HCT116 (cell line): Measurements from ENCODE around the gene SLC8A1. TPM values are rescaled to one million over a fixed set of nuclear protein-coding genes. Genes with fewer than 3 reads are reported as not detected.

ENCODE experiments used
- ATAC-seq: fragments of 200-7000 bp; cut with Tn5 transposase; 2 replicates; pipeline ENCODE4 v1.9.1; 2020; ENCODE audit warnings: mild to moderate bottlenecking, moderate library complexity
- BruUV-seq: library from RNA; stranded (reverse); fragments of 400-500 nt; replicated peaks from 2 replicates; lab custom pipeline; 2021; lab: Mats Ljungman, UMichigan
- CTCF ChIA-PET: fragments of 300-600 bp; sonication (Branson Sonifier 250); formaldehyde crosslinking; loops from one replicate; lab custom pipeline; 2021; ENCODE audit warnings: antibody characterized with exemption; lab: Charles Lee
- POLR2A ChIA-PET: fragments of 300-600, 350-600 bp; sonication (Branson Sonifier 250); formaldehyde crosslinking; loops from one replicate; lab custom pipeline; 2021; ENCODE audit warnings: antibody characterized with exemption; lab: Charles Lee
- RAD21 ChIA-PET, 2 experiments: fragments of 300-600 bp; sonication (Branson Sonifier 250); formaldehyde crosslinking; loops; one replicate each; lab custom pipeline; 2023; ENCODE audit warnings: low total read pairs in 2 of 2; ENCODE audit not compliant: uncharacterized antibody in 2 of 2, unreplicated experiment in 2 of 2, low non-redundant PET in 1 of 2; lab: Charles Lee
- DNase-seq: peaks from one replicate; pipeline ENCODE4 v3.0.0-alpha.2; 2010; ENCODE audit warnings: low read depth, low spot score
- H2AFZ ChIP-seq: fragments of 200-600 bp; shearing (Covaris generic), sonication (generic); 2 replicates; pipeline ENCODE4 v1.6.1; 2017; ENCODE audit warnings: low read depth, mixed run types, mixed read lengths, antibody characterized with exemption, low read length; ENCODE audit not compliant: poor library complexity, severe bottlenecking
- H3K27ac ChIP-seq: 2 replicates; pipeline ENCODE4 v1.5.1; 2012; ENCODE audit warnings: low read depth, low read length
- H3K27me3 ChIP-seq: fragments of 200-600 bp; sonication (generic); 2 replicates; pipeline ENCODE4 v1.6.1; 2016; ENCODE audit warnings: mixed run types, low read length, mixed read lengths; ENCODE audit not compliant: insufficient read depth
- H3K36me3 ChIP-seq, 2 experiments: fragments of 200-500 bp in 1 of 2; fragments of 200-600 bp in 1 of 2; sonication (Bioruptor generic) in 1 of 2; sonication (generic) in 1 of 2; 2 replicates each; pipeline versions ENCODE4 v1.5.1 to v1.6.1; 2014 to 2016; ENCODE audit warnings: low read length in 2 of 2, inconsistent platforms in 1 of 2, mixed read lengths in 1 of 2, mixed run types in 1 of 2; ENCODE audit not compliant: insufficient read depth in 2 of 2, control insufficient read depth in 1 of 2
- H3K4me1 ChIP-seq, 2 experiments: fragments of 200-600 bp in 1 of 2; sonication (generic) in 1 of 2; 2 replicates each; pipeline versions ENCODE4 v1.5.1 to v1.6.1; 2012 to 2017; ENCODE audit warnings: low read length in 2 of 2, inconsistent platforms in 1 of 2, mild to moderate bottlenecking in 1 of 2, mixed read lengths in 1 of 2, mixed run types in 1 of 2, moderate library complexity in 1 of 2; ENCODE audit not compliant: insufficient read depth in 2 of 2, control insufficient read depth in 1 of 2
- H3K4me2 ChIP-seq: fragments of 200-600 bp; sonication (generic); 2 replicates; pipeline ENCODE4 v1.6.1; 2017; ENCODE audit warnings: mixed run types, low read length, mixed read lengths
- H3K4me3 ChIP-seq, 2 experiments: fragments of 200-600 bp in 1 of 2; sonication (generic) in 1 of 2; replicated peaks in 1 of 2; 2 replicates each; pipeline ENCODE4 v1.5.1; 2011 to 2016; ENCODE audit warnings: low read length in 2 of 2, control low read depth in 1 of 2, low read depth in 1 of 2, mild to moderate bottlenecking in 1 of 2, mixed read lengths in 1 of 2, mixed run types in 1 of 2
- H3K79me2 ChIP-seq: fragments of 200-600 bp; sonication (generic); 2 replicates; pipeline ENCODE4 v1.6.1; 2017; ENCODE audit warnings: mild to moderate bottlenecking, mixed run types, low read length, moderate library complexity, mixed read lengths; ENCODE audit not compliant: insufficient read depth
- H3K9ac ChIP-seq: fragments of 200-600 bp; sonication (generic); 2 replicates; pipeline ENCODE4 v1.6.1; 2016; ENCODE audit warnings: low read length, mixed read lengths
- H3K9me2 ChIP-seq: fragments of 200-600 bp; sonication (generic), shearing (Covaris generic); 2 replicates; pipeline ENCODE4 v1.6.1; 2017; ENCODE audit warnings: mixed run types, mild to moderate bottlenecking, moderate library complexity; ENCODE audit not compliant: insufficient read depth
- H3K9me3 ChIP-seq, 2 experiments: fragments of 200-500 bp in 1 of 2; fragments of 200-600 bp in 1 of 2; sonication (Bioruptor generic) in 1 of 2; sonication (generic) in 1 of 2; 2 replicates each; pipeline ENCODE4 v1.6.1; 2014 to 2017; ENCODE audit warnings: low read length in 2 of 2, mixed read lengths in 2 of 2, inconsistent platforms in 1 of 2, low read depth in 1 of 2, mild to moderate bottlenecking in 1 of 2, mixed run types in 1 of 2, moderate library complexity in 1 of 2; ENCODE audit not compliant: control insufficient read depth in 1 of 2, insufficient read depth in 1 of 2
- H4K20me1 ChIP-seq: fragments of 200-600 bp; sonication (generic), shearing (Covaris generic); 2 replicates; pipeline ENCODE4 v1.6.1; 2017; ENCODE audit warnings: mixed run types, mild to moderate bottlenecking, moderate library complexity; ENCODE audit not compliant: insufficient read depth
- CEBPB ChIP-seq: IDR thresholded peaks from 2 replicates; pipeline ENCODE4 v1.6.1; 2012; ENCODE audit warnings: low read depth
- EGR1 ChIP-seq: IDR thresholded peaks from 2 replicates; pipeline ENCODE4 v1.6.1; 2012; ENCODE audit warnings: low read depth
- EZH2phosphoT487 ChIP-seq: fragments of 200-600 bp; IDR thresholded peaks from 2 replicates; pipeline ENCODE4 v1.6.1; 2018; ENCODE audit warnings: antibody characterized with exemption, borderline replicate concordance
- JUND ChIP-seq: IDR thresholded peaks from 2 replicates; pipeline ENCODE4 v1.6.1; 2012
- POLR2A ChIP-seq: IDR thresholded peaks from 2 replicates; pipeline ENCODE4 v1.7.0; 2011; ENCODE audit warnings: borderline replicate concordance; ENCODE audit not compliant: insufficient read depth, insufficient read length; ENCODE audit errors: extremely low read depth
- POLR2AphosphoS5 ChIP-seq: IDR thresholded peaks from 2 replicates; pipeline ENCODE4 v1.6.1; 2011; ENCODE audit warnings: mild to moderate bottlenecking, low read depth, low read length, moderate library complexity
- RAD21 ChIP-seq: IDR thresholded peaks from 2 replicates; pipeline ENCODE4 v1.6.1; 2012; ENCODE audit warnings: low read depth, mild to moderate bottlenecking
- SRF ChIP-seq: IDR thresholded peaks from 2 replicates; pipeline ENCODE4 v1.6.1; 2012; ENCODE audit warnings: low read depth
- intact Hi-C: fragments of 100-400 bp; cut with micrococcal nuclease; formaldehyde crosslinking; loops from 2 replicates; pipeline ENCODE4 v1.10.0; 2022
- total RNA-seq: library from RNA; stranded (reverse); gene quantifications from one replicate; pipeline ENCODE4 v1.2.1, GENCODE V29; 2021; ENCODE audit not compliant: unreplicated experiment
- TF ChIP-seq, protein P1 (sequence below), 3 experiments: fragments of 200-600 bp in 1 of 3; sonication (generic) in 1 of 3; IDR thresholded peaks in 2 of 3; conservative IDR thresholded peaks in 1 of 3; 2 replicates each; pipeline ENCODE4 v1.5.1; 2012 to 2017; ENCODE audit warnings: low read depth in 2 of 3, low read length in 2 of 3, antibody characterized with exemption in 1 of 3, borderline replicate concordance in 1 of 3, control low read depth in 1 of 3, mild to moderate bottlenecking in 1 of 3, mixed read lengths in 1 of 3, mixed run types in 1 of 3, moderate library complexity in 1 of 3; ENCODE audit not compliant: insufficient read depth in 1 of 3
- TF ChIP-seq, protein P2 (sequence below): IDR thresholded peaks from 2 replicates; pipeline ENCODE4 v1.6.1; 2012
- TF ChIP-seq, protein P3 (sequence below): IDR thresholded peaks from 2 replicates; pipeline ENCODE4 v1.6.1; 2011; ENCODE audit warnings: mild to moderate bottlenecking, low read length, moderate library complexity; ENCODE audit not compliant: insufficient replicate concordance; ENCODE audit errors: extremely low read depth
- TF ChIP-seq, protein P4 (sequence below): IDR thresholded peaks from 2 replicates; pipeline ENCODE4 v1.6.1; 2012

Gene SLC8A1
- total RNA-seq, 1 experiment from 2014 or later: 0.07 TPM

DNA sequence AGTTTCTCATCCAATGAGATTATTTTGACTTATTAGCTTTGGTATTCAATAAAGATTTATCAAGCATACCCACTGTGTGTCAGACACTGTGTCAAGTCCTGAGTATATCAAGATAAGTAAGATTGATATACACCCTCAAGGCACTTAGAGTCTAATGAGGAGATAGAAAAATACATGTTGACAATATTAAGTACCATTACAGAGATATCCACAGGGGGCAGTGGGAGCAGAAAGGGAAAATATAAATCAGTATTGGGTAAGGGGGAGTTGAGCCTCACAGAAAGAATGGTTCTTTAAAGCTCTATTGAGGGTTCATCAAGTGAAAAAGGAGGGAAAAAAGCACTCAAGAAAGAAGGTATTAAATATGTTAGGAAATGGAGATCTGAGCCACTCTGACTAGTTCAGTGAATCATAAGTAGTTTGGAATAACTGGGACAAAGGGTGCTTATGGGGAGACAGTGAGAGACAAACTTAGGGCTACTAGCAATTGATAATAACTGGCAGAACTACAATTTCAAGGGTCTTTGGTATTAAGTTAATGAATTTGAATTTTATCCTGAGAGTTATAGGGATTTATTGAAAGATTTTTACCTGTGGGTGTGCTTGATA is 45.5 kb upstream of the SLC8A1 start:
- Histone ChIP-seq H3K4me1 (no peaks in the 10 kb centered on the region), H3K4me2 (no peak overlapping the region), H4K20me1 (no peaks in the 10 kb centered on the region), H2AFZ (no peak overlapping the region), H3K4me3 (no peak overlapping the region), H3K36me3 (no peaks in the 10 kb centered on the region), H3K9me3 (no peaks in the 10 kb centered on the region), H3K9ac (no peak overlapping the region), H3K27ac (no peak overlapping the region), H3K79me2 (no peaks in the 10 kb centered on the region), H3K9me2 (no peaks in the 10 kb centered on the region), H3K27me3 (peaks cover 36% of the 10 kb centered on the region)
- ATAC-seq (no peak), DNase-seq (no peak)
- BruUV-seq: no TSS peak
- ChIA-PET CTCF (no interaction called here), RAD21 (no interaction called here), POLR2A (no interaction called here)
- TF ChIP-seq POLR2AphosphoS5: no peak
- TF ChIP-seq, protein P1, sequence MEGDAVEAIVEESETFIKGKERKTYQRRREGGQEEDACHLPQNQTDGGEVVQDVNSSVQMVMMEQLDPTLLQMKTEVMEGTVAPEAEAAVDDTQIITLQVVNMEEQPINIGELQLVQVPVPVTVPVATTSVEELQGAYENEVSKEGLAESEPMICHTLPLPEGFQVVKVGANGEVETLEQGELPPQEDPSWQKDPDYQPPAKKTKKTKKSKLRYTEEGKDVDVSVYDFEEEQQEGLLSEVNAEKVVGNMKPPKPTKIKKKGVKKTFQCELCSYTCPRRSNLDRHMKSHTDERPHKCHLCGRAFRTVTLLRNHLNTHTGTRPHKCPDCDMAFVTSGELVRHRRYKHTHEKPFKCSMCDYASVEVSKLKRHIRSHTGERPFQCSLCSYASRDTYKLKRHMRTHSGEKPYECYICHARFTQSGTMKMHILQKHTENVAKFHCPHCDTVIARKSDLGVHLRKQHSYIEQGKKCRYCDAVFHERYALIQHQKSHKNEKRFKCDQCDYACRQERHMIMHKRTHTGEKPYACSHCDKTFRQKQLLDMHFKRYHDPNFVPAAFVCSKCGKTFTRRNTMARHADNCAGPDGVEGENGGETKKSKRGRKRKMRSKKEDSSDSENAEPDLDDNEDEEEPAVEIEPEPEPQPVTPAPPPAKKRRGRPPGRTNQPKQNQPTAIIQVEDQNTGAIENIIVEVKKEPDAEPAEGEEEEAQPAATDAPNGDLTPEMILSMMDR (IDR thresholded peaks at IDR 0.05 in 2 of 3, conservative IDR thresholded peaks at IDR 0.05 in 1 of 3; ENCODE audit: borderline replicate concordance in 1 of 3, insufficient read depth in 1 of 3, low read depth in 2 of 3, low read length in 2 of 3): peak in 2 of 3 experiments; percentile 9 to 29; a peak in 1 of 6 replicates
- intact Hi-C loops: no loop called here

DNA sequence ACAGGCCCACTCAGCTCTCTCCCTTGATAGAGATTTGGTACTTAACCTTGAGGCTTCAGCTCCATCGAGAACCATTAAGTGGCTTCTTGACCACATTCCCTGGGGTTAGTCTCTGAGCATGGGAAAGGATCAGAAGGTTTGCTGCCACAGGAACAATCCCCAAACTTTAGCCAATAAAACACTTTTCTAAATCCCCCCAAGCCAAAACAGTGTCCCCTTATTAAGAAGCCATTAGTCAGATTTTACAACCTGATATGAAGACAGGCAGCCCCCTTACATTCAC is 37.7 kb upstream of the SLC8A1 start:
- intact Hi-C loops: loop anchor here (2.0 to 5.0 kb wide), 2 partner anchors 577 to 1293 kb away; no protein-coding TSS in a partner anchor
- CTCF ChIA-PET: no interaction called here
- Histone ChIP-seq H2AFZ (no peak overlapping the region), H3K79me2 (no peaks in the 10 kb centered on the region), H3K36me3 (no peaks in the 10 kb centered on the region), H3K4me3 (no peak overlapping the region), H3K4me1 (no peaks in the 10 kb centered on the region), H3K27me3 (no peaks in the 10 kb centered on the region), H3K4me2 (no peak overlapping the region; the same call in 1 of the 2 replicates), H3K9me3 (no peaks in the 10 kb centered on the region), H3K9me2 (no peaks in the 10 kb centered on the region), H3K27ac (no peak overlapping the region), H3K9ac (no peak overlapping the region), H4K20me1 (no peaks in the 10 kb centered on the region)
- DNase-seq: no peak
- no peak for ATAC-seq
- POLR2A ChIA-PET: no interaction called here
- no TSS peak for BruUV-seq
- RAD21 ChIA-PET: no interaction called here
- TF ChIP-seq, protein P2, sequence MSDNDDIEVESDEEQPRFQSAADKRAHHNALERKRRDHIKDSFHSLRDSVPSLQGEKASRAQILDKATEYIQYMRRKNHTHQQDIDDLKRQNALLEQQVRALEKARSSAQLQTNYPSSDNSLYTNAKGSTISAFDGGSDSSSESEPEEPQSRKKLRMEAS: no peak
- TF ChIP-seq POLR2AphosphoS5: no peak
- TF ChIP-seq CEBPB: no peak
- no peak for TF ChIP-seq SRF
- no peak for TF ChIP-seq POLR2A
- no peak for TF ChIP-seq EGR1
- no peak for TF ChIP-seq EZH2phosphoT487
- no peak for TF ChIP-seq RAD21
- TF ChIP-seq, protein P3, sequence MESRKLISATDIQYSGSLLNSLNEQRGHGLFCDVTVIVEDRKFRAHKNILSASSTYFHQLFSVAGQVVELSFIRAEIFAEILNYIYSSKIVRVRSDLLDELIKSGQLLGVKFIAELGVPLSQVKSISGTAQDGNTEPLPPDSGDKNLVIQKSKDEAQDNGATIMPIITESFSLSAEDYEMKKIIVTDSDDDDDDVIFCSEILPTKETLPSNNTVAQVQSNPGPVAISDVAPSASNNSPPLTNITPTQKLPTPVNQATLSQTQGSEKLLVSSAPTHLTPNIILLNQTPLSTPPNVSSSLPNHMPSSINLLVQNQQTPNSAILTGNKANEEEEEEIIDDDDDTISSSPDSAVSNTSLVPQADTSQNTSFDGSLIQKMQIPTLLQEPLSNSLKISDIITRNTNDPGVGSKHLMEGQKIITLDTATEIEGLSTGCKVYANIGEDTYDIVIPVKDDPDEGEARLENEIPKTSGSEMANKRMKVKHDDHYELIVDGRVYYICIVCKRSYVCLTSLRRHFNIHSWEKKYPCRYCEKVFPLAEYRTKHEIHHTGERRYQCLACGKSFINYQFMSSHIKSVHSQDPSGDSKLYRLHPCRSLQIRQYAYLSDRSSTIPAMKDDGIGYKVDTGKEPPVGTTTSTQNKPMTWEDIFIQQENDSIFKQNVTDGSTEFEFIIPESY: no peak
- TF ChIP-seq, protein P4, sequence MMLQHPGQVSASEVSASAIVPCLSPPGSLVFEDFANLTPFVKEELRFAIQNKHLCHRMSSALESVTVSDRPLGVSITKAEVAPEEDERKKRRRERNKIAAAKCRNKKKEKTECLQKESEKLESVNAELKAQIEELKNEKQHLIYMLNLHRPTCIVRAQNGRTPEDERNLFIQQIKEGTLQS: no peak
- TF ChIP-seq JUND: no peak
- TF ChIP-seq, protein P1 (IDR thresholded peaks at IDR 0.05 in 2 of 3, conservative IDR thresholded peaks at IDR 0.05 in 1 of 3; ENCODE audit: borderline replicate concordance in 1 of 3, insufficient read depth in 1 of 3, low read depth in 2 of 3, low read length in 2 of 3): no peak
